CD4-positive, alpha-beta T cell treated with Interleukin-12 subunit alpha and Interleukin-12 subunit beta, for 1 hour (primary cell): Measurements from ENCODE around the gene TMEM266.

Source experiments
- DNase-seq: peaks from one replicate; pipeline ENCODE4 v3.0.0-alpha.2; 2020

Gene TMEM266

DNA sequence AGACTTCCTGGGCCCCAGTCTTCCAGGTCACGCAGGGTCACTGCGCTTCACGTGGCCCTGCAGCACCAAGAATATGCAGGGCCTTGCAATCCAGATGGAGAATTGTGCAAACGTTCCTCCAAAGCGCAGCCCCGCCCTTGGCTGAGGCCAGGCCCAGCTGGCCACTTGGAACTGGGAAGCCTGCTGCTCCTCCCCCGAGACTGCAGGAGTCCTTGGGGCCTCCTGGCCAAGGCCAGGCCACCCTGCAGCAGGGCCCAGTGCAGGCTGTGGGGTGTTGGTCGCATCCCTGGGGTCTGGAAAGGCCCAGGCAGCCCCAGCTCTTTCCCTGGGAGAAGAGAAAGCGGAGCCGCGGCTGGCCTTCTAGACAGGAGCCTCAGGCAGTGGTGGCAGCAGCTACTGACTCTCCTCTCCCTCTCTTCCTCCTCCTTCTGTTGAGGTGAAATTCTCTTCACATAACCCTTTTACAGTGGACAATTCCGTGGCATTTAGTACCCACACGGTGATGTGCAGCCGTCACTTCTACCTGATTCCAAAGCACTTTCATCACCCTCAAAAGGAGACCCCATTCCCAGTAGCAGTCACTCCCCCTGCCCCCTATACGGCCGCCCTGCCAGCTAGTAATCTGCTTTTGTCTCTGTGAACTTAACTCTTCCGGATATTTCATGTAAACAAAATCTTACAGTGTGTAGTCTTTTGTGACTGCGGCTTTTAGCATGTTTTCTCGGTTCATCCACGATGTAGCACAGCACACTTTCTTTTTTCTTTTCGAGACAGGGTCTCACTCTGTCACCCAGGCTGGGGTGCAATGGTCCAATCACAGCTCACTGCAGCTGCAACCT, 103.9 kb downstream of the TMEM266 start:
- no peak for DNase-seq

GRCh38 chr15:76164602-76165001, 104.8 kb downstream of the TMEM266 start:
- no peak for DNase-seq

DNA sequence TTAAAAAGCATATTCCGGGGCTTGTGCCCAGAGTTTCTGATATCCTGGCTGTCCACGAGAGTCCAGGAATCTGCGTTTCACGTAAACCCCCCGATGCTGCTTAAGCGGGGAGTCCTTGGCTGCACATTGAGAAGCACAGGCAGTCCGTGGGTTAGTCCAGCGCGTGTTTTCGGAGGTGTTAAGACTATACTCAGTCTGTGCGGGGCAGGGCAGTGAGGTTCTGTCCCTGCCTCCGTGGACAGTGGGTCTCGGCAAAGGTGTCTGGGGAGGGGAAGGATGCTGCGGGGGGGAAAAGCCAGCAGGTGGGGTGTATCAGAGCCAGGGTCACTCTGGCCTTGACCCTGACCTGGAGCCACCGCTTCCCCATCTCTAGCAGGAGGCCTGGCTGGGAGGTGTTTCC, 106.2 kb downstream of the TMEM266 start:
- no peak for DNase-seq

DNA sequence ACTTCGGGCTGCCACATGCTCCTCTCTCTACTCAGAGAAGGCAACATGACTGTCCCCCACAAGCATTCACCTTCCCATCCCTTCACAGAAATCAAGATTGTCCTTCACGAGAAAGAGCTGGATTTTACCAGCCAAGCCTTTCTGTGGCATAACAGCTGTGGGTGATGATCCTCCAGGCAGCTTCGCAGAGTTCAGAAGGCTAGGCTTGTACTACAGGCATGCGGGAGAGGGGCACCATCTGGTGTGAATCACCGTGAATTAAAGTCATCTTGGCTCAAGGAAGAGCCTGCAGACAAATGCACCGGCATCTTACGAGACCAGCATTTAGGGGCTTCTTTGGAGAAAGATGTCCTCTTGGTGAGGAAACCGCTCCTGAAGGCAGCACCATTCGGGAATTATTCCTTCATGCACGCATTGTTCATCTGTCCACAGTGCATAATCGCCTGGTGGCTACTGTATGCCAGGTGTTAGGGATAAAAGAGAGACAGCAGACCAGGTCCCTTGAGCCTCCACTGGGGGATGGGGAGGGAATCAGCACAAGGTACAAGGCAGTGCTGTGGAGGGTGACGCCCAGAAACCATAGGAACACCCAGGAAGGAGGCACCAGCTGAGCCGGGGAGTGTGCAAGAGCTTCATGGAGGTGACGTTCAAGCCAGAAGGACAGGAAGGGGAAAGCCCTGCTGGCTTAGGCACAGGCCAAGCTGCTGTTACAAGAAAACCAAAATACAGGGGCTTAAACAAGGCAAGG, 108.6 kb downstream of the TMEM266 start:
- no peak for DNase-seq

DNA sequence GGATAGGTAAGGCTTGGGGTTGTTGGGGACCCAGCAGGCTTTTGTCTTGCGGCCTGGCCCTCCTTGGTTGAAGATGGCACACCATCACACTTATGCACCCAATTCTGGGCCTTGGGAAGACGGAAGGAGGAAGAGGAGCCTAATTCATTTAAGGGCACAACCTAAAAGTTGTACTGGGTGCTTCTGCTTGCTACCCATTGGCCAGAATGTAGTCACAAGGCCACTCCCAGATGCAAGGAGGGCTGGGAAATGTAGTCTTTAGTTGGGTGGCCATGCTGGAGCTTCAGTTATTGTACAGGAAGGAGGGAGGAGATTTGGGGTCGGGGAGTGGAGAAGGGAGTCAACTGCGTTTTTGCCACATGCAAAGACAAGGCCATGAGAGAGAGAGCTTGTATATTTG, 109.2 kb downstream of the TMEM266 start:
- DNase-seq, result no peak

- no peak for DNase-seq
These were observed 110.4 kb downstream of the TMEM266 start for GRCh38 chr15:76169911-76170800.

- no peak for DNase-seq
These were observed 113.0 kb downstream of the TMEM266 start for GRCh38 chr15:76172782-76173181.

GRCh38 chr15:76173317-76173834, 113.6 kb downstream of the TMEM266 start:
- no peak for DNase-seq

DNA sequence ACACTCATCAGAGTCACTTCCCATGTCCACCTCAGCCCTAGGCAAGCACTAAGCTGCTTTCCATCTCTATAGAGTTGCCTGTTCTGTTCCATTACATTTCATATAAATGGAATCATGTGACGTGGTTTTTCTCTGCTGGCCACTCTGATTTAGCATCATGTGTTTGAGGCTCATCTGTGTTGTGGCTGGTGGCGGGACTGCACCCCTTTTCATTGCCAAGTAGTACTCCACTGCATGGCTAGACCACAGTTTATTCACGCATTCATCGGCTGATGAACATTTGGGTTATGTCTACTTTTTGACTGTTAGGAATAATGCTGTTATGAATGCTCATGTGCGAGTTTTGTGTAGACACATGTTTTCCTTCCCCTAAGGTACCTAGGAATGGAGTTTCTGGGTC, 114.9 kb downstream of the TMEM266 start:
- no peak for DNase-seq

- no peak for DNase-seq
These were observed 115.7 kb downstream of the TMEM266 start for GRCh38 chr15:76175442-76175841.

- no peak for DNase-seq
These were observed 116.3 kb downstream of the TMEM266 start for GRCh38 chr15:76176059-76176458.

DNA sequence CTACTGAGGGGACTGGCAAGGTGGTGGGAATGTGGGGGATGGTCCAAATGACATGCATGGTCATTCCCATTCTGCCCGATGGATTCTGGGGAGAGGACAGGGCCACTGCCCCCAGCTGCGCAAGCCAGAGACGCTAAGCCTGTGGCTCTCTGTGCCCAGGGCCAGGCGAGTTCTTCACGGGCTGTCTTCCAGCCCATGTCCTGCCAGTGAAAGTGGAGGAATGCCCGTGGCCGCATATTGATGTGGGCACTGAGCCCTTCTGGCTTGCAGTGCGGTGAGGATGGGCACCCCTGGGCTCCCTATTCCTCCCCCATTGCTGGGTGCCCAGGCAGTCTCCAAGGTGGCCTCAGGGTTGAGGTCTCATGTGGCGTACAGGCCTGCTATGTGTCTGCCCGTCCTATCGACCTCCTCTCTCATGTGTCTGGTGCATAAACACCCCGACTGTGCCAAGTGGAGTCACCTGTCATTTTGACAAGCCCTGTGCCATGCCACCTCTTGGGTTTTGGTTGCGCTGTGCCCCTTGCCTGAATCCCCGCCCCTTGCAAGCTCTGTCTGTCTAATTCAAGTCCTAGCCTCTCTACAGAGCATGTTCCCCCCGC, 116.8 kb downstream of the TMEM266 start:
- DNase-seq, result no peak

- no peak for DNase-seq
These were observed 117.8 kb downstream of the TMEM266 start for GRCh38 chr15:76177491-76178040.

- no peak for DNase-seq
These were observed 118.7 kb downstream of the TMEM266 start for GRCh38 chr15:76178296-76179000.

- no peak for DNase-seq
These were observed 119.2 kb downstream of the TMEM266 start for GRCh38 chr15:76179023-76179422.

GRCh38 chr15:76180321-76180720, 120.5 kb downstream of the TMEM266 start:
- no peak for DNase-seq

GRCh38 chr15:76181705-76182107, 121.9 kb downstream of the TMEM266 start:
- no peak for DNase-seq

DNA sequence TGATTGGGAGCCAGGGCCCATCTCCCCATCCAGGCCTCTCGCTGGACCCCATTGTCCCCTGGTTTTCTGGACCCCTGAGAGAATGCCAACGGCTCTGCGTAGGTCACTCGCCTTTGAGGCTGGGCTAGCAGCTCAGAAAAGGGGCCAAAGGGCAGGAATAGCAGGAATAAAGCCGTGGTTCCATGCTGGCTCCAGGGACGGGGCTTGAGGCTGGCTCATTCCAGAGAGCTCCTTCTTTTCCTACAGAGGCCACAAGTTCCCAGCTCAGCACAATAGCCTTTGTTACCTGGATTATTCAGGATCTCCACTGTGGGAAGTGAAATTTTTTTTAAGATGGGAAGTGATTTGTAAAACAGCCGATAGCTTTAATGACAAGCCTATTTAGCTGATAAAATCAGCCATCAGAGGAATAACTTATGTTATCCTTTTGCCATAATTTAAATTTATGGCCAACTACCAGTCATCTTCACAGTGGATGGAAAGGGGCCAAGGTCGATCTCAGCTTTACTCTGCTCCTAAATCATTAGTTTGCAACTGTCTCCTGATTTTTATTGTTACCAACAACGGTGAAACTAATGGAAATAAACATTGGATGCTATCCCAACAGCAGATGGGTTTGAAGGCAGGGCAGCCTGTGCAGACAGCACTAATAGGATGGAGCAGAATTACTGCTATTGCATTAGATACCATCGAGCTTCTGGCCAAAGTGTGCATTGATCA, 124.3 kb downstream of the TMEM266 start:
- no peak for DNase-seq

DNA sequence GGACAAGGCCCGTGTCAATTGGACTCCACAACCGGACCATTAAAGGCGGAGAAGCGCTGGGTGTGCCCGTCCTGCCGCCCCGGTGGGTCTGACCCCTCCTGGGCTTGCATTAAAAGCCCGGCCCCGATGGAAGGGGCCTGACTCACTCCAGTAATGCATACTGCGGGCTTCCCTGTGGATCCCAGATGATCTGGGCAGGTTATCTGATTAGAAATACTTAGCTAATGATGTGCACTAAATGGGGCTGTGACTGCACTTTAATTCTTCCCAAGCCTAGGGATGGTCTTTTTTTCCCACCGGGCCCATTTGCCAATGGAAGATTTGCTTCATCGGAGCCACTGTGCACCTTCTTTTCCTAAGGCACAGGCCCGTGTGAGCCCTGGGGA, 124.9 kb downstream of the TMEM266 start:
- DNase-seq, result no peak

GRCh38 chr15:76185716-76186115, 125.9 kb downstream of the TMEM266 start:
- DNase-seq, result no peak

- no peak for DNase-seq
These were observed 127.4 kb downstream of the TMEM266 start for GRCh38 chr15:76187163-76187562.
